OCI-LY1 (cell line): Measurements from ENCODE around the gene EPN2.

Experiments
- H2AFZ ChIP-seq: fragments of 200-600 bp; sonication (generic), shearing (Covaris generic); 2 replicates; pipeline ENCODE4 v1.6.0; 2014; ENCODE audit warnings: antibody characterized with exemption, mild to moderate bottlenecking, low read length
- H3F3A ChIP-seq: fragments of 200-600 bp; sonication (generic), shearing (Covaris generic); 2 replicates; pipeline ENCODE4 v1.6.0; 2014; ENCODE audit warnings: mild to moderate bottlenecking, antibody characterized with exemption, low read length, moderate library complexity; ENCODE audit not compliant: insufficient read depth
- H3K27ac ChIP-seq: fragments of 200-600 bp; sonication (generic); 2 replicates; pipeline ENCODE4 v1.5.1; 2014; ENCODE audit warnings: low read length, mixed run types, mild to moderate bottlenecking, low read depth; ENCODE audit not compliant: poor library complexity, severe bottlenecking
- H3K27me3 ChIP-seq: fragments of 200-600 bp; sonication (generic); 2 replicates; pipeline ENCODE4 v1.6.0; 2014; ENCODE audit warnings: antibody characterized with exemption, mild to moderate bottlenecking, low read length, moderate library complexity; ENCODE audit not compliant: insufficient read depth
- H3K36me3 ChIP-seq: fragments of 200-600 bp; sonication (generic); 2 replicates; pipeline ENCODE4 v1.6.1; 2014; ENCODE audit warnings: mild to moderate bottlenecking, antibody characterized with exemption, low read length, moderate library complexity, mixed read lengths; ENCODE audit not compliant: insufficient read depth
- H3K4me1 ChIP-seq: fragments of 200-600 bp; sonication (generic); 2 replicates; pipeline ENCODE4 v1.5.1; 2014; ENCODE audit warnings: mild to moderate bottlenecking, low read length, moderate library complexity; ENCODE audit not compliant: insufficient read depth, severe bottlenecking
- H3K4me2 ChIP-seq: fragments of 200-600 bp; sonication (generic), shearing (Covaris generic); 2 replicates; pipeline ENCODE4 v1.6.1; 2014; ENCODE audit warnings: low read length
- H3K4me3 ChIP-seq: fragments of 200-600 bp; sonication (generic); 2 replicates; pipeline ENCODE4 v1.5.1; 2014; ENCODE audit warnings: low read length, low read depth, mild to moderate bottlenecking, mixed read lengths; ENCODE audit not compliant: poor library complexity, severe bottlenecking
- H3K79me2 ChIP-seq: fragments of 200-600 bp; shearing (Covaris generic); 2 replicates; pipeline ENCODE4 v1.6.1; 2016; ENCODE audit warnings: mixed run types, low read length, mixed read lengths; ENCODE audit not compliant: insufficient read depth
- H3K9ac ChIP-seq: fragments of 200-600 bp; sonication (generic), shearing (Covaris generic); 2 replicates; pipeline ENCODE4 v1.6.1; 2014; ENCODE audit warnings: mild to moderate bottlenecking, low read length, mixed read lengths
- H3K9me2 ChIP-seq: fragments of 200-600 bp; sonication (generic), shearing (Covaris generic); 2 replicates; pipeline ENCODE4 v1.6.1; 2014; ENCODE audit warnings: low read depth, mild to moderate bottlenecking, low read length, mixed read lengths
- H3K9me3 ChIP-seq: fragments of 200-600 bp; shearing (Covaris generic); 2 replicates; pipeline ENCODE4 v1.6.1; 2014; ENCODE audit warnings: low read length, mixed read lengths
- H4K20me1 ChIP-seq: fragments of 200-600 bp; sonication (generic), shearing (Covaris generic); 2 replicates; pipeline ENCODE4 v1.6.0; 2016; ENCODE audit warnings: mild to moderate bottlenecking, low read length; ENCODE audit not compliant: insufficient read depth
- EZH2 ChIP-seq: fragments of 200-600 bp; sonication (generic), shearing (Covaris generic); IDR thresholded peaks from 2 replicates; pipeline ENCODE4 v1.8.0; 2017; ENCODE audit warnings: borderline replicate concordance, mixed run types, mild to moderate bottlenecking, antibody characterized with exemption, low read length, moderate library complexity, mixed read lengths
- TF ChIP-seq, protein P1 (sequence below): fragments of 200-600 bp; sonication (generic), shearing (Covaris generic); IDR thresholded peaks from 2 replicates; pipeline ENCODE4 v1.5.1; 2017; ENCODE audit warnings: mild to moderate bottlenecking, antibody characterized with exemption, low read length, moderate library complexity, mixed read lengths

The EPN2 gene

DNA sequence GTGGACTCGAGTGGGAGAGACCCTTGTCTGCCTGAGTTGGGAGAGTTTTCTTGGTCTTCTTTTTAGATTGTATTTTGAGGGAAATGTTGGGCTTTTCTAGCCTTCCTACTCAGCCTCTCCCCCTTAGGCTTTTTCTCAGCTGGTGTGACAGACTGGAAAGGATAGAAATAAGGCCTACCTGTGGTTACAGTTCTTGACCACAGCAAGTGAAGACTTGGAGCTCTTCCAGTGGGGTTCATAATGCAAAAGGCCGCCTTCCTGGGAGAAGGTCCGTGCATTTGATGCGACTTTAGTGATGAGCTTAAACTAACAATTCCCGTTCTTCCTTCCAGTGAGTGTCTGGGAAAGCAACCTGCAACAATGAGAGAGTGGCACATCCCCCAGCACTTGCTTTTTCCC, 68.6 kb downstream of the EPN2 start:
- H3K4me2 ChIP-seq = peak overlapping the region; percentile 24; the same call in 1 of the 2 replicates
- H3K79me2 ChIP-seq = no peaks in the 10 kb centered on the region
- H3K4me1 ChIP-seq = peaks cover 59% of the 10 kb centered on the region
- H3K9ac ChIP-seq = no peak overlapping the region
- H3K9me3 ChIP-seq = no peaks in the 10 kb centered on the region
- TF ChIP-seq EZH2 = no peak
- TF ChIP-seq, protein P1, sequence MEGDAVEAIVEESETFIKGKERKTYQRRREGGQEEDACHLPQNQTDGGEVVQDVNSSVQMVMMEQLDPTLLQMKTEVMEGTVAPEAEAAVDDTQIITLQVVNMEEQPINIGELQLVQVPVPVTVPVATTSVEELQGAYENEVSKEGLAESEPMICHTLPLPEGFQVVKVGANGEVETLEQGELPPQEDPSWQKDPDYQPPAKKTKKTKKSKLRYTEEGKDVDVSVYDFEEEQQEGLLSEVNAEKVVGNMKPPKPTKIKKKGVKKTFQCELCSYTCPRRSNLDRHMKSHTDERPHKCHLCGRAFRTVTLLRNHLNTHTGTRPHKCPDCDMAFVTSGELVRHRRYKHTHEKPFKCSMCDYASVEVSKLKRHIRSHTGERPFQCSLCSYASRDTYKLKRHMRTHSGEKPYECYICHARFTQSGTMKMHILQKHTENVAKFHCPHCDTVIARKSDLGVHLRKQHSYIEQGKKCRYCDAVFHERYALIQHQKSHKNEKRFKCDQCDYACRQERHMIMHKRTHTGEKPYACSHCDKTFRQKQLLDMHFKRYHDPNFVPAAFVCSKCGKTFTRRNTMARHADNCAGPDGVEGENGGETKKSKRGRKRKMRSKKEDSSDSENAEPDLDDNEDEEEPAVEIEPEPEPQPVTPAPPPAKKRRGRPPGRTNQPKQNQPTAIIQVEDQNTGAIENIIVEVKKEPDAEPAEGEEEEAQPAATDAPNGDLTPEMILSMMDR = no peak
- no peaks in the 10 kb centered on the region for H4K20me1 ChIP-seq
- peak overlapping the region; percentile 78 for H3K27ac ChIP-seq
- no peaks in the 10 kb centered on the region for H3K36me3 ChIP-seq
- H2AFZ ChIP-seq = no peak overlapping the region
- 0 out of 2 replicates have a peak, but pooled peaks cover 5% of the 10 kb centered on the region for H3F3A ChIP-seq
- H3K27me3 ChIP-seq = peaks cover 6% of the 10 kb centered on the region; the same call in 1 of the 2 replicates
- H3K4me3 ChIP-seq = no peak overlapping the region
- no peaks in the 10 kb centered on the region for H3K9me2 ChIP-seq

DNA sequence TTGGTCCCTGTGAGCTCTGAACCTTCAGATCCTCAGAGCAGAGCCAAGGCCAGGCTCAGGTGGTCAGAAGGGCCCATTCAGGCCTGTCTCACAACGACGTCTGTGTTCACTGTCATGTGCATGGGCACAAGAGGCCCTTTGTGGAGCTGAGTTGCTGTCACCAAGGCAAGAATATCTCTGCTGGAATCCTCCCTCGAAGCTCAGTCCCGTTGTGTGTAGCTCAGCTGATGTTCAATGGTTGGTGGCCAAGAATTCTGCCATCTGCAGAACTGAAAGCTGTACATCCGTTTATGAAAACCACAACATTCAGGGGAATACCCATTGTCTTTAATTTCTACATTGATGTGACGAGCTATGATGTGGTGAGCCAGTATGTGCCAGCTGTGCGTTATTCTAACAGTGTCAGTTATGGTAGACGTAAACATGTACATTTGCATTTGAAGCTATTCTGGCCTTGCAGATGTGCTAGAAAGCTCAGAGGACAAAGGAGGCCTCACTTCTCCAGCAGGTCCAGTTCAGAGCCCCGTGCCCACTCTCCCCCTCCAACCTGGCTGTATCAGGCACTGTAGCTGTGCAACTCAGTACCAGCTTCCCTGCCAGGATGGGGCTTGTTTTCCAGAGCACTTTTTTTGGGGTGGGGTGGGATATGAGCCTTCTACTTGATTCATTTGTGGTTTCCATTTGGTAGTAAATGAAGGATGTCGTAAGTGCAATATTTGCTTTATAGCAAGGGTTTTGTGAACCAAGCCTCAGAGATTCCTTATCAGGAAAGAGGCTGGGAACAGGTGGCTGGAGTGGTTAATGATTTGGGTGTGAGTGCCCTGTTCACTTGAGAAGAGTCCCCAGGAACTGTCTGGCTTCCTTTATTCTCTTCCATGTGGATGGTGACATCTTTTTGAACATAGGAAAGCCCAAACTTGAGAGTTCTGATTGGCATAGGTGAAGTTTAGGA, 69.3 kb downstream of the EPN2 start:
- no peaks in the 10 kb centered on the region for H4K20me1 ChIP-seq

DNA sequence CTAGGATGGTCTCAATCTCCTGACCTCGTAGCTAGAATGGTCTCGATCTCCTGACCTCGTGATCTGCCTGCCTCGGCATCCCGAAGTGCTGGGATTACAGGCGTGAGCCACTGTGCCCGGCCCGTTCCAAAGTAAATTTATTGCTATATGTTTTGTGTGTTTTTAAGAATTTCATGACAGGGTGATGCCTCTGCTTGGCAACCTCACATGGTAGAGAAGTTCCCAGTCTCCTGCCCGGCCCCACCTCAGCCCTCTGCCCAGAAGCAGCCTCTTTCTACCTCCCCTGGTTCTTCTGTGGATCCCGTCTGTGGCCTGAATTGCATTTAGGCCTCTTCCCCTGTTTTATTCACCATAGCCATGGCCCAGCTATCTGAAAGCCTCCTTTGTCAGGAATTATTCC, 70.4 kb downstream of the EPN2 start:
- Histone ChIP-seq H3K36me3 (no peaks in the 10 kb centered on the region; the same call in 1 of the 2 replicates), H4K20me1 (no peaks in the 10 kb centered on the region), H3K9me2 (no peaks in the 10 kb centered on the region), H3K4me3 (no peak overlapping the region), H3K27me3 (peaks cover 6% of the 10 kb centered on the region; the same call in 1 of the 2 replicates), H3K4me2 (no peak overlapping the region), H3K9ac (no peak overlapping the region), H3F3A (0 out of 2 replicates have a peak, but pooled peaks cover 5% of the 10 kb centered on the region), H3K9me3 (no peaks in the 10 kb centered on the region), H3K4me1 (peaks cover 61% of the 10 kb centered on the region), H3K27ac (no peak overlapping the region), H2AFZ (no peak overlapping the region), H3K79me2 (no peaks in the 10 kb centered on the region)
- TF ChIP-seq, protein P1 = no peak
- TF ChIP-seq EZH2 = no peak

More for the DNA sequence above, 69.3 kb downstream of the EPN2 start:
- H3K4me1 ChIP-seq = peaks cover 61% of the 10 kb centered on the region
- H3K27ac ChIP-seq = peak overlapping the region; percentile 78
- no peaks in the 10 kb centered on the region for H3K79me2 ChIP-seq
- H3K9ac ChIP-seq = no peak overlapping the region
- peaks cover 6% of the 10 kb centered on the region; the same call in 1 of the 2 replicates for H3K27me3 ChIP-seq
- peak overlapping the region; percentile 28; the same call in 1 of the 2 replicates for H3K4me2 ChIP-seq
- no peaks in the 10 kb centered on the region for H3K9me3 ChIP-seq
- TF ChIP-seq, protein P1 = no peak
- no peak for TF ChIP-seq EZH2
- no peaks in the 10 kb centered on the region for H3K9me2 ChIP-seq
- no peak overlapping the region for H2AFZ ChIP-seq
- 0 out of 2 replicates have a peak, but pooled peaks cover 5% of the 10 kb centered on the region for H3F3A ChIP-seq
- no peaks in the 10 kb centered on the region for H3K36me3 ChIP-seq
- no peak overlapping the region for H3K4me3 ChIP-seq
